ENCODE data around the gene OIP5. TPM values are rescaled to one million over a fixed set of nuclear protein-coding genes. Genes with fewer than 3 reads are reported as not detected.

OIP5 gene
- total and polyA plus RNA-seq, 9 of the 15 experiments (the other 6 are each of a cell fraction or from before 2014, with no cell fraction given): 8.3 to 54.8 (median 35.3) TPM

DNA sequence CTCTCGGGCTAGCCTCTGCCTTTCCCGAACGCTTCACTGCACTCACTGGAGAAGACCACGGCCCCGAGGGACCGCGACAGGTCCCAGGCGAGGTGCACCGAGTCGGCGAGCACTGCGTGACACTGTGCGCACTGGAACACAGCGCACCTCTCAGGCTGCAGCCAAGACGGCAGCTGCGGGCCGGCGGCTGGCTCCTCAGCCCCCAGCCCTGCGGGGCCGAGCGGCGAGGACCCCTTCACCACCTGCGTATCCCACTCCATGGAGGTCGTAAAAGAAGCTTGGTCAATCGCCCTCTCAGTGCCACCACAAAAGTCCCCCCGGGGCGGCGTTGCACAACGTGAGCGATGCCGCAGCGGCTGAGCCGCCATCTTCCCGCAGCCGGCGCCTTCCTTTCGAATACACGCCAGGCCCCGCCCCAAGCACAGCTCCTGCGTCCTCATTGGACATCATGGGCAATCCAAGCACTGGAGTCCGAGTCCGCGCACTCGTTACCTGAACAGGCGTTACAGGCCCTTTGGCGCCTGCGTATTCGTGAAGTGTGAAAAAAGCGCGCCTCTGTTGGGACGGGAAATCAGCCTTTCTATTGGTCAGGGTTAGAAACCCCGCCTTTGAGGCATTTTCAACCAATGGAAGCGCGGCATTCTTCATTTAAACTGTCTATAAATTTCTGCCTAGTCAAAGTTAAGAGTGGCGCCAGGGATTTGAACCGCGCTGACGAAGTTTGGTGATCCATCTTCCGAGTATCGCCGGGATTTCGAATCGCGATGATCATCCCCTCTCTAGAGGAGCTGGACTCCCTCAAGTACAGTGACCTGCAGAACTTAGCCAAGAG is at the start of gene OIP5, which contains the start of gene NUSAP1 (continued):
- TF ChIP-seq, protein P1, sequence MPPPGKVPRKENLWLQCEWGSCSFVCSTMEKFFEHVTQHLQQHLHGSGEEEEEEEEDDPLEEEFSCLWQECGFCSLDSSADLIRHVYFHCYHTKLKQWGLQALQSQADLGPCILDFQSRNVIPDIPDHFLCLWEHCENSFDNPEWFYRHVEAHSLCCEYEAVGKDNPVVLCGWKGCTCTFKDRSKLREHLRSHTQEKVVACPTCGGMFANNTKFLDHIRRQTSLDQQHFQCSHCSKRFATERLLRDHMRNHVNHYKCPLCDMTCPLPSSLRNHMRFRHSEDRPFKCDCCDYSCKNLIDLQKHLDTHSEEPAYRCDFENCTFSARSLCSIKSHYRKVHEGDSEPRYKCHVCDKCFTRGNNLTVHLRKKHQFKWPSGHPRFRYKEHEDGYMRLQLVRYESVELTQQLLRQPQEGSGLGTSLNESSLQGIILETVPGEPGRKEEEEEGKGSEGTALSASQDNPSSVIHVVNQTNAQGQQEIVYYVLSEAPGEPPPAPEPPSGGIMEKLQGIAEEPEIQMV (tag; conservative IDR thresholded peaks at IDR 0.05; ENCODE audit: low read depth): no peak
- no peak for TF ChIP-seq CBX5 (IDR thresholded peaks at IDR 0.05; ENCODE audit: borderline replicate concordance, low read depth)
- no peak for TF ChIP-seq NUFIP1 (IDR thresholded peaks at IDR 0.05; ENCODE audit: partially characterized antibody)
- TF ChIP-seq MTA3 (IDR thresholded peaks at IDR 0.05; ENCODE audit: borderline replicate concordance): peak; percentile 93
- peak; percentile 29 for TF ChIP-seq ESRRA (IDR thresholded peaks at IDR 0.05; ENCODE audit: borderline replicate concordance, low read depth)
- TF ChIP-seq, protein P2, sequence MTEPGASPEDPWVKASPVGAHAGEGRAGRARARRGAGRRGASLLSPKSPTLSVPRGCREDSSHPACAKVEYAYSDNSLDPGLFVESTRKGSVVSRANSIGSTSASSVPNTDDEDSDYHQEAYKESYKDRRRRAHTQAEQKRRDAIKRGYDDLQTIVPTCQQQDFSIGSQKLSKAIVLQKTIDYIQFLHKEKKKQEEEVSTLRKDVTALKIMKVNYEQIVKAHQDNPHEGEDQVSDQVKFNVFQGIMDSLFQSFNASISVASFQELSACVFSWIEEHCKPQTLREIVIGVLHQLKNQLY (CRISPR knock-in tag; conservative IDR thresholded peaks at IDR 0.05): peak in 1 of 2 experiments; percentile 73; a peak in 1 of 4 replicates
- no peak for TF ChIP-seq ESRRB (CRISPR knock-in tag; IDR thresholded peaks at IDR 0.05; ENCODE audit: borderline replicate concordance)
- TF ChIP-seq THRAP3 (IDR thresholded peaks at IDR 0.05; ENCODE audit: borderline replicate concordance): no peak
- peak; percentile 79 for TF ChIP-seq TAF1 (IDR thresholded peaks at IDR 0.05; ENCODE audit: control insufficient read depth, extremely low read depth, insufficient read depth, low read length, severe bottlenecking)

Data from K562 (cell line).